DMS53 treated with DMSO at 0.1 percent for 48 hours (cell line): ENCODE measurements around the gene HINT1.

Source experiments
- DNase-seq: peaks from one replicate; lab custom pipeline; 2025; ENCODE audit not compliant: unreplicated experiment; lab: John Stamatoyannopoulos, UW

Gene HINT1

GRCh38 chr5:131112424-131112823, 52.6 kb downstream of the HINT1 start:
- no peak for DNase-seq

- no peak for DNase-seq
Observed at GRCh38 chr5:131110256-131110594, 54.8 kb downstream of the HINT1 start.

GRCh38 chr5:131109540-131110255, 55.4 kb downstream of the HINT1 start:
- DNase-seq = peak; percentile 68
